HG02759 (cell line): ENCODE data around the gene CUX1.
"Not testable (repeated sequence)": the region's sequence is repeated elsewhere in the genome, so short reads cannot be mapped to it uniquely, and the experiment has no call there.

ENCODE experiments used
- ATAC-seq: cut with Tn5 transposase; IDR thresholded peaks from one replicate; pipeline ENCODE4 v1.9.1; 2021; ENCODE audit warnings: mild to moderate bottlenecking, moderate library complexity; ENCODE audit not compliant: unreplicated experiment

Gene CUX1

GRCh38 chr7:102117743-102118142 lies 300.3 kb downstream of the CUX1 start:
- ATAC-seq: no peak

GRCh38 chr7:102119213-102119651 lies 301.8 kb downstream of the CUX1 start:
- ATAC-seq: no peak

GRCh38 chr7:102119925-102120324 lies 302.5 kb downstream of the CUX1 start:
- no peak for ATAC-seq

DNA sequence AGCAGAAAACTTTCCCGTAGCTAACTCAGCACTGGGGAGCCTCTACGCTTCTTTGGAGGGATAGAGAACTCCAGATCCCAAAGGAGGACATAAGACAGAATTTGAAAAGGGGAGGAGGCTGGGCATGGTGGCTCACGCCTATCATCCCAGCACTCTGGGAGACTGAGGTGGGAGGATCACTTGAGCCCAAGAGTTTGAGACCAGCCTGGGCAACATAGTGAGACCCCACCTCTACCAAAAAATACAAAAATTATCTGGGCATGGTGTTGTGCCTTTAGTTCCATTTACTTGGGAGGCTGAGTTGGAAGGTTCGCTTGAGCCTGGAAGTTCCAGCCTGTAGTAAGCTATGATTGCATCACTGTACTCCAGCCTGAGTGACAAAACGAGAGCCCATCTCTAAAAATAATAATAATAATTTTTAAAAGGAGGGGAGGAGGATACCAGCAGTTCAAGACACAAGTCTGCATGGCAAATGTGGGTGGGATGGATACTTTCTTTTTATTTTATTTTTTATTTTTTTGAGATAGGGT lies 303.3 kb downstream of the CUX1 start:
- no peak for ATAC-seq

- ATAC-seq: no peak
These were observed 304.6 kb downstream of the CUX1 start for GRCh38 chr7:102122026-102122425.

GRCh38 chr7:102125127-102125596 lies 307.7 kb downstream of the CUX1 start:
- ATAC-seq: no peak

DNA sequence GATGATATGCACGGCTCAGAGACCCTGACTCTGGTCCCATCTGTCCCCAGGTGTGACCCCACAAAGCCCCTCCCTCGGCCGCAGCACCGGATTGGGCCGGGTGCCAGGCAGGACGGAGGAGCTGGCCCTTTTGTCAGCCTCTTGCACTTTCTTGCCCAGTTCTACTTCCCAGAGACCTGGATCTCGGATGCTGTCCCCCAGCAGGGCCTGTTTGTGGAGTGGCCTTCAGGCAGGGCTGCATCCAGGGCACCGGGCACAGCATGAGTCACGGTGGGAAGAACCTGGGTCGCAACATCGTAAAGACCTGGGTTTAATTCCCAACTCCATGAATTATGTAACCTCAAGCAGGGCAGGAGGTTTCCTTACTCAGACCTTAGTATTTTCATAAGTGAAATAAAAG lies 310.9 kb downstream of the CUX1 start:
- no peak for ATAC-seq

DNA sequence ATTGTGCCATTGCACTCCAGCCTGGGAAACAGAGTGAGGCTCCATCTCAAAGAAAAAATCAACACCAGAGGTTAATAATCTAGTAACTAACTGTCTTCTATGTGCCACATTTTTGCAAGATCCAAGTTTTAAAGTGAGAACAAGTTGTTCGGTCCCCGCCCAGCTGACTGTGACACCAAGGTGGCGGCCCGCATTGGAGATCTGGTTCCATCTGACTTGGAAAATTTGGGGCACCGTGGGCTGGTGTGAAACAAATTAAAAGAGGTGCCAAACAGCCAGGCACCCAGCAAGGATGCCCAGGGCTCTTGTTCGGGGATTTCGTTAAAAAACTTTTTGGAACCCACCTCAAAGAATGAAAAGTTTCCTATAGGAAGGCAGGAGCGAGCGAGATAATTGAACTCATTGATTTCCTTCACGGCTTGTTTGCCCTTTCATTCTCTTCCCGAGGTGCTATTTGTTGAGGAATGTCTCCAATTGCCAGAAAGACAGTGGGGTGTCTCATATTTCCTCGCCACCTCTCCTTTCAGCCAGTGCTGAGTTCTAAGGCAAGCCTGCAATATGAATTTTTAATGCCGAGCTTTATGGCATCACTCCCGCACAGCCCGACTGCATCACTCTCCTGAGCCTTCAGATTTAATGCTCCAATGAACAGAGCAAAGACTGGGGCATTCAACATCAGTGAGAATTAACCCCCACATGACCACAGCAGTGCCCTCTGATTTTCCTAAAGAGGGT lies 312.4 kb downstream of the CUX1 start:
- no peak for ATAC-seq

- ATAC-seq: no peak
These were observed 314.9 kb downstream of the CUX1 start for GRCh38 chr7:102132209-102132752.

DNA sequence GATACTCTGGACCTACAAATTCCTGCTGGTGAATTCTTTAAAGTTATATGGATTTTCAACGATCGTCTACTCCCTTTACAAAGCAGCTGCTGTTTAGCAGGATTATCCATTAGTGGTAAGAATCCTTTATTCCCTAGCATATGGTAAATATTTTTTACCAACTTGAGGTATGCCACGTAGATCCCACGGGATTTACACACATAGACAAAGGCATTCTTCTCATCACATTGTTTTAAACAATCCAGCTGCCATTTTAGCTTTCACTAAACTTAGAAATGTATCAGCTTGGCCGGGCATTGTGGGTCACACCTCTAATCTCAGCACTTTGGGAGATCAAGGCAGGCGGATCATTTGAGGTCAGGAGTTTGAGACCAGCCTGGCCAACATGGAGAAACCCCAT lies 321.2 kb downstream of the CUX1 start:
- no peak for ATAC-seq

DNA sequence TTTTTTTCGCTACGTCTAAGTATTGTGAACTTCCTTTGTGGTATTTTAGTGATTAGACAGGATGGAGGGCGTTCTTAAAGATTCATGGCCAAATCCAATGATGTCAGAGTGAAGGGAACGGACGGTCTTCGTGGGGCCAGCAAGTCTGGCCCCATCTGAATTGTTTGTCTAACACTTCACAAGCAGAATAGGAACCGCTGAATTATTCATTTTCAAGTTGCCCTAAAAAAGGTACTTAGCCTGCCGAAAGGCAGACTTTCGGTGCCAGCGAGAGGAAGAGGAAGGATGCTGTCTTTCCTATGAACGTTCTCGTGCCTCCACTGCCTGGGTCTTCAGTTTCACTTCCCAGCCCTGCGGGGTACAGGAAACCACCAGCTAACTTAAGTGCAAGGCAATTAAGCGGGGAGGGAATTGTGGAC lies 323.5 kb downstream of the CUX1 start:
- no peak for ATAC-seq

- not testable (repeated sequence) for ATAC-seq
These were observed 325.0 kb downstream of the CUX1 start for GRCh38 chr7:102142433-102142832.

DNA sequence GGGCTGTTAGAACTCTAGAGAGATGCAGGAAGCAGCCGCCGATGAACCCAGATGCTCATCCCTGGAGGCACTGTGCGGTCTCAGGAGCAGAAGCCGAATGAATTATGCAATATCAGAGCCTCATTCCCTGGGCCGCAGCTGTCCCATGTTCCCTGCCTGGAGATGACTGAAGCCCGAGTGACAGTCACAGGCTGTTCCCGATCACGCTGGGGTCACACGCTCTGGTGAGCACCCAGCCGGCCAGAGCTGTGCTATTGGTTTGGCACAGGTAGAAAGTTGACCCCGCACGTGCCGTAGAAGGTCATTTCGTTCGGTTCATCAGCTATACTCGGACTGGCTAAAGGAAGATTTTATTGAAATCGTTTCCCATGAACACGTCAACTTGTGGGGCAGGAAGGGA lies 328.7 kb downstream of the CUX1 start:
- no peak for ATAC-seq

GRCh38 chr7:102147008-102147407 lies 329.6 kb downstream of the CUX1 start:
- no peak for ATAC-seq

DNA sequence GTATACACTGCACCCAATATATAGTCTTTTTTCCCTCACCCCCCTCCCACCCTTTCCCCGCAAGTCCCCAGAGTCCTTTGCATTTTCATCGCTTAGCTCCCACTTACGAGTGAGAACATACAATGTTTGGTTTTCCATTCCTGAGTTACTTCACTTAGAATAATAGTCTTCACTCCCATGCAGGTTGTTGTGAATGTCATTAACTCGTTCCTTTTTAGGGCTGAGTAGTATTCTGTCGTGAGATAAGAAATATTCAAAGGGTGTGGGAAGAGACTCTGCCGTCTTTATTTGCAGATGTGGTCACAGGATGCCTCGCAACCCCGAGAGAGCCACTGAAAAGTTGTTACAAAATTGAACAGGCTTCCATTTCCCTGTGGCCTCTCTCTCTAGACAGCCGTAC lies 331.4 kb downstream of the CUX1 start:
- no peak for ATAC-seq

- no peak for ATAC-seq
These were observed 332.0 kb downstream of the CUX1 start for GRCh38 chr7:102149416-102149815.

- no peak for ATAC-seq
These were observed 332.8 kb downstream of the CUX1 start for GRCh38 chr7:102150266-102150665.

DNA sequence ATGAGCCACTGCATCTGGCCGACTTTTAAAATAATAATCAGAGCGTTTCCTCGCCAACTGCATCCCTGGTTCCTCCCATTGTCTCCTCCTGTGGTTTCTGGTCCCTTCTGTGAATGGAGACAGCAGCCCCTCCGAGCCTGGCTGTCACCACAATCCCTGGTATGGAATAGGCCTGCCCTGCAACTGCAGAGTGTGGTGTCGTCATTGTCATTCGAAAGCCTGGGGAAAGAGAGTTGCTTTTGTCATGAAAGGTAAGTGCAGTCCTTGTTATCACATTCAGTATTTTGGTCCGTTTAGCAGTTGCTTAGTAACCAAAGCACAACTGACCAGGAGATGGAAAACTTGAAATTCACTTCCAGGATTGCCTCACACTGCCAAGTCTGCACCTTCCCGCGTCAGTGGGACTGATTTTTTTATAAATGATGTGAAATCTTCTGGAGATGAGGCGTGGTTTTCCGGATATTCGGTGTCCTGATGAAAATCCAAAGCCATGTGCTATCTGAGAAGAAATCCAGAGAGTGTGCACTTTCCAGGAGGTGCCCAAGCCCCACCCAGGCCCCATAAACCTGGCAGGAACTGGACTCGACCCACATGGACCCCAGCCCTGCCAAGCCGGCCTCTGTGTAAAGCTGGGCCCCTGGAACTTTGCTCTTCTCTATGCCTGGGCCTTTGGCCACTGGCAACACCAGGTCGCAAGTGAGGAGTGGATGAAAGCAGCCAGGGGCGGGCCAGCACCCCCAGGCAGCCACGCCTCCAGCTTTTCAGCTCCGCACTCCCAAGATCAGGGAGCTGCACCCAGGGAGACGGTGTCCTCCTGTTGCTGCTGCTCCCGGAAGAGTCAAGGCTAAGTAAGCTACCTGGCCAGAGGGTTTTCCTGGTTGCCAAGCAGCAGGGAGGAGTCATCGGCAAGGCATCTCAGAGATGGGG lies 335.5 kb downstream of the CUX1 start:
- ATAC-seq: no peak

DNA sequence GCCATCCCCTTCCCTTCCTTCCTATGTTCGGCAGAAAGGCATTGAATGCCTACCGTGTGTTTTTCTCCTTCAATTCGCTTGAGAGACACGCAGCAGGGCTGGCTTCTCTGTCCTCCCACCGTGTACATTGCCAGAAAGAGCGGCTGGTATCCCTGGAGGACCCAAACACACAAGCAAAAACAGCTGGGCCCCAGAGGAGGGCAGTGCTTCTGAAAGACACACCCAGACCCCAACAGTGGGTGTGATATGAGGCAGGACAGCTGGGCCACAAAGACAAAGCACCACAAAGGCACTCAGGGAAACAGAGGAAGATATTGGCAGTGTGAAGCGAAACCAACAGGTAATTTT lies 336.1 kb downstream of the CUX1 start:
- ATAC-seq: no peak

- ATAC-seq: no peak
These were observed 337.0 kb downstream of the CUX1 start for GRCh38 chr7:102154425-102154824.

DNA sequence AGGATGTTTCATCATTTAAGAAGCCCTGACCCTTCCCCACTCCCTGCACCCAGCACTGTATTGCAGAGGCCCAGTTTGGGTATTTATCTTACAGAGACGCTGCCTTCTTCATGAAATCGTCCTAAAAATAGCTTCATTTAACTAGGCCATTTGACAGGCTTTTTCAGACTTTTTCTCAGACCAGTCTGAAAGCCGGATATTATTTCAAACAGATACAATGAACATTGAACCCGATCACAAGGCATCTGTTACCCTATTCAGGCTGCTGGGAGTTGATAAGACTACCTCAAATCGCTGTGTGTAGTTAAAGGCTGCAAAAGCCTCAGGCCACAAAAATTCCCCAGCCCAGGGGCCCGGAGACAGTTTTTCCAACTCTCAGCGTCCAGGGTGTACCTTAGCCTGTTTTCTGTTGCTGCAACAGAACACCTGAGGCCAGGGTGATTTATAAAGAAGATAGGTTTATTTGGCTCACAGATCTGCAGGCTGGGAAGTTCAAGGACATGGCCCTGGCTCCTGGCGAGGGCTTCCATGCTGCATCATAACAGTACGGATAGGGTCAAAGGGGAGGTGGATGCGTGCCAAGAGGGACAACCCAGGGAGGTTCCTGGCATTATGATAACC lies 338.5 kb downstream of the CUX1 start:
- no peak for ATAC-seq
